HG02678 (cell line): ENCODE results near the gene SLC45A2.
A peak's percentile ranks its signal among the peaks of the same experiment; 100 is the strongest.
"Not testable (repeated sequence)": the region's sequence is repeated elsewhere in the genome, so short reads cannot be mapped to it uniquely, and the experiment has no call there.

Experiments used
- ATAC-seq: cut with Tn5 transposase; IDR thresholded peaks from one replicate; pipeline ENCODE4 v1.9.1; 2021; ENCODE audit warnings: mild to moderate bottlenecking, moderate library complexity; ENCODE audit not compliant: unreplicated experiment

The SLC45A2 gene

GRCh38 chr5:33969572-33970452 lies 14.7 kb downstream of the SLC45A2 start:
- peak; percentile 75 for ATAC-seq

GRCh38 chr5:33968211-33969005 lies 16.1 kb downstream of the SLC45A2 start:
- no peak for ATAC-seq

GRCh38 chr5:33966805-33967204 lies 17.7 kb downstream of the SLC45A2 start:
- no peak for ATAC-seq

GRCh38 chr5:33964132-33964700 lies 20.3 kb downstream of the SLC45A2 start:
- no peak for ATAC-seq

GRCh38 chr5:33958176-33958575 lies 26.3 kb downstream of the SLC45A2 start:
- ATAC-seq: no peak

- no peak for ATAC-seq
These were observed 26.8 kb downstream of the SLC45A2 start for GRCh38 chr5:33957577-33958150.

GRCh38 chr5:33952175-33952574 lies 32.3 kb downstream of the SLC45A2 start:
- not testable (repeated sequence) for ATAC-seq

- ATAC-seq: no peak
These were observed 39.9 kb downstream of the SLC45A2 start for GRCh38 chr5:33944543-33945132.

- ATAC-seq: no peak
These were observed 43.4 kb downstream of the SLC45A2 start for GRCh38 chr5:33941090-33941489.

GRCh38 chr5:33939556-33940262 lies 44.8 kb downstream of the SLC45A2 start:
- ATAC-seq: no peak

- ATAC-seq: no peak
These were observed 45.6 kb downstream of the SLC45A2 start for GRCh38 chr5:33938881-33939280.

GRCh38 chr5:33938507-33938796 lies 46.0 kb downstream of the SLC45A2 start:
- ATAC-seq: no peak

GRCh38 chr5:33937707-33938506 lies 46.6 kb downstream of the SLC45A2 start:
- no peak for ATAC-seq

- no peak for ATAC-seq
These were observed 47.3 kb downstream of the SLC45A2 start for GRCh38 chr5:33937017-33937706.

GRCh38 chr5:33936381-33937016 lies 48.0 kb downstream of the SLC45A2 start, which contains the start of gene RXFP3:
TSS of gene RXFP3 (plus strand) at chr5:33936386. CDS start at chr5:33936741, 355 bp downstream.
- no peak for ATAC-seq

GRCh38 chr5:33936004-33936380 lies 48.5 kb downstream of the SLC45A2 start:
- ATAC-seq: peak; percentile 39

- ATAC-seq: peak; percentile 27
These were observed 50.3 kb downstream of the SLC45A2 start for GRCh38 chr5:33934176-33934575.

GRCh38 chr5:33933723-33934169 lies 50.7 kb downstream of the SLC45A2 start:
- peak; percentile 86 for ATAC-seq
